K562 (cell line): ENCODE data around the gene RASGRP1. TPM values are rescaled to one million over a fixed set of nuclear protein-coding genes. Genes with fewer than 3 reads are reported as not detected.

Source experiments
- REST ChIP-seq, 2 experiments: fragments of 450-650 bp; formaldehyde crosslinking in 1 of 2; IDR thresholded peaks; 2 replicates each; pipeline versions ENCODE4 v1.4.0 to v1.6.1; 2014 to 2020; ENCODE audit warnings: mild to moderate bottlenecking in 2 of 2, borderline replicate concordance in 1 of 2, low read depth in 1 of 2
- ZNF12 ChIP-seq: sonication (generic); formaldehyde crosslinking; IDR thresholded peaks from 2 replicates; pipeline ENCODE4 v1.4.0; 2020; ENCODE audit warnings: mild to moderate bottlenecking, missing genetic modification reagents
- polyA plus RNA-seq, 8 experiments: library from polyadenylated mRNA; depleted of rRNA in 4 of 8; stranded (reverse) in 5 of 8; unstranded in 3 of 8; fragments of >200 nt; fragmentation: Nextera tagmentation in 2 of 8; fragmentation: Illumina TruSeq in 1 of 8; extraction: Ambion mirVana in 2 of 8; extraction: Trizol in 1 of 8; gene quantifications; 2 replicates each; pipeline versions ENCODE4 v1.2.1 to v1.2.3, GENCODE V29; 2011 to 2014; ENCODE audit warnings: inconsistent platforms in 1 of 8, missing spikeins in 1 of 8
- total RNA-seq, 7 experiments: library from RNA; depleted of rRNA in 6 of 7; stranded (reverse); fragments of >200 nt in 6 of 7; fragmentation: Illumina TruSeq in 2 of 7; extraction: Trizol in 2 of 7; gene quantifications; 2 replicates each; pipeline versions ENCODE4 v1.2.1 to v1.2.3, GENCODE V29; 2011 to 2021; ENCODE audit warnings: low replicate concordance in 1 of 7

RASGRP1 gene
- total and polyA plus RNA-seq, 9 of the 15 experiments (the other 6 are each of a cell fraction or from before 2014, with no cell fraction given), result 0.14 to 0.72 (median 0.31) TPM

DNA sequence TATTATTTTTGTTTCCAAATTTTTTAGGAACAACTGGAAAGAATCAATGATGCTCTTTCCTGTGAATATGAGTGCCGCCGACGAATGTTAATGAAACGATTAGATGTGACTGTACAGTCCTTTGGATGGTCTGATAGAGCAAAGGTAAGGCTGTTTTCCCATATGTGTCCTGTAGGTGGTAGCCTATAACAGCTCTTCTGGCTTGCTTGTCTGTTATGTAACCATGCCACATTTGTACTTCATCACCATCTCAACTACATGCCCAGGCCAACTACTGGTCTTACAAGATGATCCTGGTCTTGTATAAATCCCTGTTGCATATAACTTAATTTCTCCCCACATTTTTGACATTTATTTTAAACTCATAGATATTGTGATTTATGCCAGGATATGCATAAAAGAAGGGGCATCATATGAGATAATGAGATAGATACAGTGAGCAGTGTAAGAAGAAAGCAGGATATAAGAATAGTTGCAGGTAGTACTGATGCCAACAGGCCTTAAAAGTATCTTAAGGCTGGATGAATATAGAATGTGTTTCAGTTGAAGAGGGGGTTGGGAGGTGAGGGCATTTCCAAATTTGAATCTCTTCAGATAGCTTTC, 90.4 kb downstream of the RASGRP1 start (continued):
- peak; percentile 73 for TF ChIP-seq REST (IDR thresholded peaks at IDR 0.05; ENCODE audit: borderline replicate concordance)
- no peak for TF ChIP-seq REST (CRISPR knock-in tag; IDR thresholded peaks at IDR 0.05; ENCODE audit: low read depth)
- TF ChIP-seq ZNF12 (CRISPR knock-in tag), result no peak
- TF ChIP-seq, all 486 proteins: peak for 9
